Inflammatory macrophage treated with lipopolysaccharide for 1 hour (primary cell): ENCODE measurements around the gene MIF4GD.
"Not testable (repeated sequence)": the region's sequence is repeated elsewhere in the genome, so short reads cannot be mapped to it uniquely, and the experiment has no call there.

Source experiments
- DNase-seq, 2 donors: peaks; one replicate each; pipeline ENCODE4 v3.0.0-alpha.2; 2020 to 2022

Gene MIF4GD

GRCh38 chr17:75288359-75288758, 17.3 kb upstream of the MIF4GD start:
- DNase-seq: no peak

GRCh38 chr17:75287221-75287620, 16.2 kb upstream of the MIF4GD start:
- no peak for DNase-seq

GRCh38 chr17:75285123-75285522, 14.1 kb upstream of the MIF4GD start:
- no peak for DNase-seq

GRCh38 chr17:75280189-75280588, 9.2 kb upstream of the MIF4GD start:
- DNase-seq: not testable (repeated sequence)

DNA sequence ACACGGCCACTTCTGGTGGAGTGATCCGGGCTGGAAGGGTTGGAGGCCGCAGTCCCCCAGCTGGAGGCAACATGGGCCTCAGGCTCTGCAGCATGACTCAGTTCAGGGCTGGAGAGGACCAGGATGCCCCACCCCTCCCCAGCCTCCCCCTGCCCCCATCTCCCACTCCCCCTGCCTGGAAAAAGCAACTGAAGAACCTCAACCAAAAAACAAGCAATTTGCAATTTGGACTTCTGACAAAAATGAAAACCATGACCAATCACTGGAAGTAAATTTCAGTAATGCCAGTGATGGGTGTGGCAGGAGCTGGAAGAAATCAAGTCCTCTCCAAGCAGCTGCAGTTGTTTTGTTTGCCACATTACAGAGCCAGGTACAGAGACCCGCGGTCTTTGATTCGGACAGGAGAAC, 6.6 kb upstream of the MIF4GD start:
- no peak for DNase-seq

GRCh38 chr17:75273977-75274708, 3.1 kb upstream of the MIF4GD start:
- DNase-seq: no peak

GRCh38 chr17:75272848-75273184, 1.8 kb upstream of the MIF4GD start:
- no peak for DNase-seq

- DNase-seq: no peak
Observed at GRCh38 chr17:75271955-75272847, 1.2 kb upstream of the MIF4GD start.

DNA sequence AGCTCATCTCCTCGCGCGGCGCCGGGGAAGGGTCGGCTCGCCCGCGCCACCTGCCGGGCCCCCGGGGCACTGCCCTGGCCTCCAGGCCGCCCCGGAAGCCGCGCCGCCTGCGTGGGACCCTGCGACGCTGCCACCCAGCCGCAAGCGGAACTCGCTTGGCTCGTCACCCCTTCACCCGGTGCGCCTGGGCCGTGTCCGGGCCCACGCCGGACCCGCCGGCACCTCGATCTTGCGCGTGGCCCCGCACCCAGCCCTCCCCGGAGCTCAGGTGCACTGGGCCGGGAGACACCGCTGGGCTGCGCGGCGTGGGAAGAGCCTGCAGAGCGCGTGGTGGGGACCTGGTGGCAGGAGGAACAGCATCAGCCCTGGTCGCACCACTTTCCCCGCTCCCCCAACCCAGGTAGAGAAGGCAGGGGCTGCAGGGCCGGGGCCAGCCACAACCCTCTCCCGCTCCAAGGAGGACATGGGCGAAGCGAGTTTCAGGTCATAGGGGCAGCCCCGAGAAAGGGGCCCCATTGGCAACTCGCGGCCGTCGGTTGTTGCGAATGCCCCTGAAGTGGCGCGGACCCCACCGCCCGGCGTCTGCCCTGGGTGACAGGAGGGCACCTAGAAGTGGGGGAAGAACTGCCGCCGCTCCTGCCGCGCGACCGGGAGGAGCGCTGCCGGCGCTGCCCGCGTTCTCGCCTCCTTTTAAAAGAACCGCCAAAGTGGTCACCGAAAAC, 363 bp upstream of the MIF4GD start:
- DNase-seq: peak; percentile 77 to 92

DNA sequence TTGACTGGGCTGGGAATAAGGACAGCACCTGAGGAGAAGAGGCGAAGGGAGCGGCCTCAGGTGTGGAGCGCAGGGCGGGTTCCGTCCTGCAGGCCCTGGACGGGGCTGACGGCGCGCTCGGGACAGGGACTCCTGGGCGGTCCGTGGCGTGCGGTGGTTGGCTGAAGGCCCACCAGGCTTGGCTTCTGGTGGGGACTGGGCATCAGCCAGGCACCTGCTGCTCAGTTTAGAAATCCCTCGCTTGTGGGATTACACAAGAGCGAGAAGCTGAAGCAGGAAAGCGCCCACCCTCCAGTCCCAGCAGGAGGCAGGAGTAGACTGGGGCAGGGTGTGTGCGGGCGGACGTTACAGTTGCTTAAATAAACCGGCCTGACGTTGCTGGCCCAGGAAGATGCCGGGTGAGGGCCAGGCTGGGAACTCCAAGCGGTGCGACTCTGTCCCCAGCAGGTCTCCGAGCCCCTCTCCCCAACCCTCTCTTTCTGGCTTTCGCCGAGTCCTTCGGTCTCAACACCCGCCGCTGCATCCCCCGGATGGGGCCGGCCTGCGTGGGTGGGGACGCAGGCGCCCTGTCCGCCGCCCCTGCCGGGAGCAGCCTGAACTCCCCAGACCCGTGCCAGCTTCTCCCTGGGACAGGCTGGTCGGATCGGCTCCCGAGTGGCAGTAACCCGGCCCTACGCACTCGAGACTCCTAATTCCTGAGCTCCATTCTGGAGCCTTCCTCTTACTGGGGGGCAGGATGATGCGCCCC, 639 bp downstream of the MIF4GD start:
- DNase-seq: peak; percentile 64 to 74

DNA sequence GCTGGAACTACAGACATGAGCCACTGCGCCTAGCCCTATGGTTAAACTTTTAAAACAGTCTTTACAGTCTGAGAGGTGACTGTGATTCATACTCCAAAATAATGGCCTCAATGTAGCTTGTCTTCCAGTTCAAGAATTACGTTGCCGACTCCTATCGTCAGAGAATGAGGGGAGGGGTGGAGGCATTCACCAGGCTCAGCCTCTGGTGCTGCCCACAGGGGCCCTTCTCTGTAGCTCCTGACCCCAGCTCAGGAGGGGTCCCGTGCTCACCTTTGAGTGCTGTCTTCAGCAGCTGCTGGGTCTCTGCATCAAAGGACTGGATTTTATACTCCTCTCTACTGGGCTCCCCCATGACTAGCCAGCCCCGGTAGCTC, 1.2 kb downstream of the MIF4GD start:
- no peak for DNase-seq

DNA sequence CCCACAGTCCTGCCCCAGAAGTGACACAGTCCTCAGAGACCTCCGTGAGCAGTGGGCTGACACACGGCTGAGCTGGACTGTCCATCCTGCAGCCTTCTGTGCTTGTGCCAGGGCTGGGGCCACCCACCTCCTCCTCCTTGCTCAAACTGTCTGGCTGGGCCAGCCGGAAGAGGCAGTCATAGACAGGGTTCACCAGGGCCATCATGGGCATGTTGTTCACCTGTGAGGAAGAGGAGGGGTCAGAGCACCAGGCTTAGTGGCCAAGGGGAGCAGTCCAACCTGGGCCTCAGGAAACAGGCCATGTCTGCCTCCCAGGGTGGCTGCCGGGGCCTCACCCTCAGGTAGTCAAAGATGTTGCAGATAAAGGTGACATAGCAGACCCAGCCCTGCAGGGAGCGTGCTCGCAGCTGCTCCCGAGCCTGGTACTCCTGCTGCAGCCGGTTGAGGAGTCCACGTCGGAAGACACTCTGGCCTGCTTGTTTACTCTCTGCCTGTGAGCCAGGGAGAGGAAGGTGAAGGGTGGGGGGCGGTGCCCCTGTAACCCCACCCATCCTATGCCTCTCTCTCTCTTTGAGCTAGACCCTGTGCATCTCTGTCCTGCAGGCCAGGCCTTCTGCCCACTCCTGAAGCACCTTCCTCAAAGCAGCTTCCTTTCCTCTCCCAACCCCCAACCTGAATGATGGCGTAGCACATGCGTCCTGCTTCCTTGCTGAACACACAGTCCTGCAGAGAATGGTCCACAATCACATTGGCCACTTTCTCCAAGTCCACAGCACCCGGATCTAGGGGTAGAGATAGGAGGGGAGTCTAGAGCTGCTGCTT, 3.4 kb downstream of the MIF4GD start:
- no peak for DNase-seq

- DNase-seq: peak; percentile 72 to 86
Observed at GRCh38 chr17:75267153-75267410, 3.9 kb downstream of the MIF4GD start.

- no peak for DNase-seq
Observed at GRCh38 chr17:75266316-75267152, 4.5 kb downstream of the MIF4GD start.

DNA sequence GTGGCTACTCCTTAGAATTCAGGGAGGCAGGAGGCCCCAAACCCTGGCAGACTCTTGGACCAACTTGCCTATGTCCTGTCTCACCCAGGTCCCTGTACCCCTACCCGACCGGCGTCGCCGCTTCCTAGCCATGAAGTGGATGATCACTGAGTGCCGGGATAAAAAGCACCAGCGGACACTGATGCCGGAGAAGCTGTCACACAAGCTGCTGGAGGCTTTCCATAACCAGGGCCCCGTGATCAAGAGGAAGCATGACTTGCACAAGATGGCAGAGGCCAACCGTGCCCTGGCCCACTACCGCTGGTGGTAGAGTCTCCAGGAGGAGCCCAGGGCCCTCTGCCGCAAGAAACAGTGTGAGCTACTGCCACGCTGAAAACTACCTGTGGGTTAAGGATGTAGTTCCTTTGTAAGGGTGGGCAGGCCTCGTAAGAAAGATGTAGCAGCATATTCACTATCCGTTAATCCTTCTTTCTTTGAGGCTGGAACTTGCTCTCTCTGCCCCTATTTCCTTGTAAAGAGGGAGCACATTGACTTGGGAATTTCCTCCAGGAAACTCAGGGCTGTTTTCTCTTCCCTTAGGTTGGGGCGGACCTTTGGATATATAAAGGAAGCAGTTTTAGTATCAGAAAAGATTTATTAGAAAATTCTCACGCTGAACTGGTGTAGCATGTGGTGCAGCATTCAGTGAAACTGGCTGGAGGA, 5.3 kb downstream of the MIF4GD start:
- DNase-seq: peak; percentile 47

- DNase-seq: no peak
Observed at GRCh38 chr17:75263055-75263454, 8.0 kb downstream of the MIF4GD start.

DNA sequence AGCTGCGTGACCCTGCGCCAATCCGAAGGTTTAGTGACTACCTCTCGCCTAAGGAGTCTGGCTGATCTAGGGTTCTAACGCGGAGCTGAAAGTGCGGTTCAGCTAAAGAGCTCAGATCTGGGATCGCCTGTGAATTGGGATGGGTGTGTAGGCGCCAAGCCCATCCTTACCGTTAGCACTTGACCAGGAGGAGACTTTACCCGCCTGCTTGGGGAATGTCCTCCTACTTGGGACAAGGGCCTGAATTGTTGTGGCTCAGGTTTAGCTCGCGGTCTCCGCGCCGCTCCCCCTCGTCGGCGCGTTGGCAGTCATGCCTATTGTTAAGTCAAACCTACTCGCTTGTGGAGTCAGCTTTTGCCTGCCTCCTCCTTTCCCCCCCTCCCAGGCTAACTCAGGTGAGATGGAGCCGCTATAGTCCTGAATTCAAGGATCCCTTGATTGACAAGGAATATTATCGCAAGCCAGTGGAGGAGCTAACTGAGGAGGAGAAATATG, 8.9 kb downstream of the MIF4GD start:
- DNase-seq: no peak

- DNase-seq: peak; percentile 91 to 98
Observed at GRCh38 chr17:75261336-75262111, 9.5 kb downstream of the MIF4GD start, which contains the start of the genes GGA3 and MRPS7. Gene GGA3 (minus strand): TSS chr17:75261606. CDS start chr17:75261587, 19 bp downstream. Gene MRPS7 (plus strand): TSS chr17:75261879. CDS start chr17:75261901, 22 bp downstream.

DNA sequence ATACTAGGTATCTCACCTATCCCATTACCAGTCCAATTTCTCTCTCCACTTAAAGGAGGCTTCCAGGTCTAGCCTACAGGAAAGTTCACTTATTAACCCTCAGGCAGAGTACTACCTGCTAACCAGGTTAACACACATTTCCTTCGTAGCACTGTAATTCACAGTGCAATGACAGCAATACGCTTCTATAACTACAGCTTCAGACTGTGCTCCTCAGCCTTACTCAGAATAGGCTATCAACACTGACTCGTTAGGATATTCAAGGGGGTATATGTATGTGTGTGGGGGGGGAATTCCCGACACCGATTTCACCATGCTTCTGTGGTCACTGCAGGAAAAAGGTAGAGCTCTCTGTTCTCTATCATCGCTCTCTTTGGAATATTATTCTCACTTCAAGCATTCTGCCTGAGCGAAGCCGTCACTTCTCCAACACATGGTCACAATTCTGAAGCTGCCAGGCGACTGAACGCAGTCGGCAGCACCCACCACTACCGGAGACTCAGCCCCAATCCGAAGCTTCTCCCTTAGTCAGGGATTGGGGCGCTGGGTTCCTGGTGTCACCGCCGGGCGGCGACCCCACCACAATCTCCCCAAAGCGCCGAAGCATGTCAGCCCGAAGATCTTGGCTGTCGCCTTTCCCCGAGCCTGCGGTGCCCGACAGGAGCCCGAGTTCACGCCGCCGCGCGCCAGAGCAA, 10.2 kb downstream of the MIF4GD start:
- DNase-seq: peak; percentile 56 to 65
